Measurements from ENCODE around the gene PIMREG. TPM values are rescaled to one million over a fixed set of nuclear protein-coding genes. Genes with fewer than 3 reads are reported as not detected.
A peak's percentile ranks its signal among the peaks of the same experiment; 100 is the strongest.

Gene PIMREG, protein sequence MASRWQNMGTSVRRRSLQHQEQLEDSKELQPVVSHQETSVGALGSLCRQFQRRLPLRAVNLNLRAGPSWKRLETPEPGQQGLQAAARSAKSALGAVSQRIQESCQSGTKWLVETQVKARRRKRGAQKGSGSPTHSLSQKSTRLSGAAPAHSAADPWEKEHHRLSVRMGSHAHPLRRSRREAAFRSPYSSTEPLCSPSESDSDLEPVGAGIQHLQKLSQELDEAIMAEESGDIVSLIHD
- under 1 TPM in 1 of 2 donors, not detected in 1; 0.56 TPM for total RNA-seq
- long read RNA-seq, donor 1: 0 reads
- long read RNA-seq, donor 2: 0 reads

GRCh38 chr17:6443692-6444570, at the start of gene PIMREG:
TSS of gene PIMREG (plus strand) at chr17:6444455. CDS start at chr17:6445111, 656 bp downstream.
- intact Hi-C loops (cut with DNase I): no loop called here
- peak; percentile 99 for DNase-seq (ENCODE audit: low spot score)

DNA sequence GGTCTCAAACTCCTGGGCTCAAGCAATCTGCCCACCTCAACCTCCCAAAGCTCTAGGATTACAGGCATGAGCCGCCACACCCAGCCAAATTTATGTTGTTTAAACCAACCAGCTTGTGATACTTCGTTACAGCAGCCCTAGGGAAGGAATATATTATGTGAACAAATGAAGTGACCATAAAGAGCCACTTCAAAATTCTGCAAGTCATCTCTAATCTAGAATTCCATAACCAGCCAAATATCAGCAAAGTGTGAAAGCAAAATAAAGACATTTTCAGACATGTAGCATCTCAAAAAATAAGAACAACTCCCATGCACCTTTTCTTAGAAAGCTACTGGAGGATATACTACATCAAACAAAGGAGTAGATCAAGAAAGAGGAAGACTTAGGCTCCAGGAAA, 45.3 kb upstream of the PIMREG start:
- intact Hi-C loops (cut with DNase I): no loop called here
- no peak for DNase-seq (ENCODE audit: low spot score)

DNA sequence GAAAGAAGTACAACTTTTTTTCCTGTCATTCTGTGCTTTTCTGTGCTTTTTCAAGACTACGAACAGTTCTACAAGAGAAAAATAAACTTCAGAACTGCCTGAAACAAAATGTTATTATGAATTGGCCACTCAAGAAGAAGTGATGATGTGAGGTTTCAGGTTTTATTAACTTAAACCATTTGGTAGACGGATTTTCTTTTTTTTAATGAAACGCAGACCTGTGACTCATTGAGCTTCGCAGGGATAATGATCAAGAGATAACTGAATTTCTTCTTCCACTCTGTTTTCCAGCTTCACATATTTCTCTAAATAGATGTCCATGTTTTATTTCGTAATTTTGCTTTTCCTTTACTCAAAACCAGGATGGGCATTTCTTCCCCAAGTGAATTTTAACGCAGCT, 42.0 kb upstream of the PIMREG start:
- intact Hi-C loops (cut with DNase I): no loop called here
- no peak for DNase-seq (ENCODE audit: low spot score)

DNA sequence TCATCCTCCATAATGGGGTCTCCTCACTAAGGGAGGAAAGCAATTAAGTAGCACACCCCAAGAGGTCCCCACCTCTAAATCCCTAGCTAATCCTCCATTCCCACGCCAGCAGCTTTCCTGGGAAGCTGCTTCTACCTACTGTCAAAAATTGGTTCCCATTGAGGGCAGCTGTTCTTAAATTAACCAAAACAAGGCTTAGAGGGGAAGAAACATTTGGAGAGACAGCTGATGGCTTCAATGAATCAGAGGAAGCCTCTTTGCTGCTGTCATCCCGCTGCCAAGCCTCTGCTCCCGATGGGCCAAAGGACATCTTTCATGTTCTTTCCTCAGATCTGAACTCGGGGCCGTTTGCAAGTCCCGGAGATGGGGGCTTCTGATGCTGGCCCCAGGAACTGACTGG, 36.0 kb upstream of the PIMREG start:
- DNase-seq (ENCODE audit: low spot score): no peak
- intact Hi-C loops (cut with DNase I): no loop called here

DNA sequence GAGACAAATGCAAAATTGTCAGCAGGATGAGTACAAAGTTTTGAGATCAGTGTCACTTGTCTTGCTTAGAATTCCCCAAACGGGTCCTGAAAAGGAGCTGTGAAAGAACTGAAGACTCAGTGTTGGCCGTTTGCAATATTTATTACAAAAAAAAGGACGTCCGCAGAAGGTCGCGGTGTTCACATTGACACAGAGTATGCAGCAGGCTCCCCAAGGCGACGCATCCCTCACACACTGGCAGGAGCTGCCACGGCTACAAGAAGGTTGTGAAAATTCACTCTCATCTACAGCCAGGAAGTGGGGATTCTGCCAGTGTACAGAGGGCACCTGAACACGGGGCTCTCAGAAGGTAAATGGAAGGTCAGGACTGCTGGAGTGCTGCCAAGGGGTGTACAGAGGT, 35.5 kb upstream of the PIMREG start:
- no peak for DNase-seq (ENCODE audit: low spot score)
- intact Hi-C loops (cut with DNase I): no loop called here

DNA sequence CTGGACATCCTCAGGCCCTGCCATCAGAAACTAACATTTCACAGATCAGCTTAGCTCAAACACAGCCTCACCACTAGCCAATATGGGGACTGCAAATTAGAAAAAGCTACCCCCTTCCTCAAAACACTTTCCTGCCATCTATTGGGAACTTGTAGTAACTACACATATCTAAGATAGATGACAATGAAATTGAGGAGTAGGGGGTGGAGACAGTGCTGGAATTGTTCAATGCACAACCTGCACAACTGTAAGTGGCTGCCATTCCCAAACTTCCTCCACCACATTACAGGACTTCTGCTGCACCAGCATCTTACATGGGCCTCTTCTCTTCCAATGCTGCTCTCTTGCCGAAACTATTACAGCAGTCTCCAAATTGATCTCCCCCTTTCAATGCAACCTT, 31.2 kb upstream of the PIMREG start:
- intact Hi-C loops (cut with DNase I): no loop called here
- no peak for DNase-seq (ENCODE audit: low spot score)

GRCh38 chr17:6415616-6416015, 28.6 kb upstream of the PIMREG start:
- DNase-seq (ENCODE audit: low spot score): no peak
- intact Hi-C loops (cut with DNase I): no loop called here

DNA sequence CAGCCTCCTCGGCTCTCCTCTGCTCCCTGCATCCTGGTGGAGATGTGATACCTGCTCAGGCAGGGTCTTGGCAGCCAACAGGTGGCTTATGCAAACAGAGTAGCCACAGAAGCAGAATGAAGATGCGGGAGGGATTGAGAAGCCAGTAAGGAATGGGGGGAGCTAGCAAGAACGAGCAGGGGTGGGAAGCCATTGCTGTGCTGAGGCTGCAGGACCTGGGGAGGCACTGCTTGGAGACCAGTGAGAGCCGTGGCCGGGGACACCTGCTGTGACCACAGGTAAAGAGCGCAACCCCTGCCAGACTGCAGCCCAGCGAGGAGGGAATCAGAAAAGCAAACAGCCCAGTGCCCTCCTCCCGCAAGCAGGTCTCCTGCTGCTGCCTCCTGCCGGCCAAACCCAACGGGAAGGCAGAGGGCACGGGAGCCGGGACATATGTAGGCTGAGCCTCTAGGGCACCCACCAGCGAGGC, 24.0 kb upstream of the PIMREG start:
- DNase-seq (ENCODE audit: low spot score): peak; percentile 61
- intact Hi-C loops (cut with DNase I): loop anchor here (2.0 to 5.0 kb wide), 2 partner anchors 833 kb away; no protein-coding TSS in a partner anchor

GRCh38 chr17:6421700-6422604, 22.3 kb upstream of the PIMREG start:
- peak; percentile 94 for DNase-seq (ENCODE audit: low spot score)
- intact Hi-C loops (cut with DNase I): loop anchor here (2.0 to 5.0 kb wide), 2 partner anchors 835 kb away; no protein-coding TSS in a partner anchor

GRCh38 chr17:6422654-6423241, 21.5 kb upstream of the PIMREG start:
- peak; percentile 67 for DNase-seq (ENCODE audit: low spot score)
- intact Hi-C loops (cut with DNase I): loop anchor here in 1 of 2 donors (5.0 kb wide), 1 partner anchor 835 kb away; no protein-coding TSS in a partner anchor

DNA sequence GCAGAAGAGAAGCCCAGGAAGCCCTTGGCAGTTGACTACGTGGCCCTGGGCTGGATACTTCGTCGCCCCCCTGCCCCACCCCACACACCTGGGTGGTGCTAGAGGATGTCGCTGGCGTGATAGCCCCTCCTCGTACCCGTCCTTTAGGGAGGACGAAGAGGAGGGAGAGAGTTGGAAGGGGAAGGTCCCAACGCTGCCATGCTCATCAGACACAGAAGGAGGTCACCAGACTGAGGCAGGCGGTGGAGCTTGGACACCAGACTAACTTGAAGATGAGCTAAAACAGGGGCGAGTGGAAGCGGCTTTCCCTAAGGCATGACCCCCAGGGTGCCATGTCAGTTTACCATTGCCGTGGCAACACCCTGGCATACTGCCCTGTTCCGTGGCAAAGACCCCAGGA, 20.3 kb upstream of the PIMREG start:
- intact Hi-C loops (cut with DNase I): loop anchor here in 1 of 2 donors (5.0 kb wide), 1 partner anchor 837 kb away; no protein-coding TSS in a partner anchor
- DNase-seq (ENCODE audit: low spot score): no peak

DNA sequence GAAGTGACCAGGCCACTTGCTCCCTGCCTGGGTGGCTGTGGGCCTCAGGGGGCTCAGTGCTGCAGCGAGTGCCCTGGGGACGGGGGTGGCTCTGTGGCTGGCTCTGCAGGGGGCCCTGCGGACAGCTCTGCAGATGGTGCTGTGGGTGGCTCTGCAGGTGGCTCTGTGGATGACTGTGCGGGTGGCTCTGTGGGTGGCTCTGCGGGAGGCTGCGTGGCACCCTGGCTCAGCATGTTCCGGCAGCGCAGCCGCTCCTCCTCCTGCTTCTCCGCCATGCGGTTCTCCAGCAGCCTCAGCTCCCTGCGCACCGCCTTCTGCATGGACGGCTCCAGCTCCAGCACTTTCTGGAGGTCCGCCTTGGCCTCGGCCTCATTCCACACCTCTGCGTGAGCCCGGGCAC, 18.8 kb upstream of the PIMREG start:
- DNase-seq (ENCODE audit: low spot score): peak; percentile 73
- intact Hi-C loops (cut with DNase I): no loop called here

DNA sequence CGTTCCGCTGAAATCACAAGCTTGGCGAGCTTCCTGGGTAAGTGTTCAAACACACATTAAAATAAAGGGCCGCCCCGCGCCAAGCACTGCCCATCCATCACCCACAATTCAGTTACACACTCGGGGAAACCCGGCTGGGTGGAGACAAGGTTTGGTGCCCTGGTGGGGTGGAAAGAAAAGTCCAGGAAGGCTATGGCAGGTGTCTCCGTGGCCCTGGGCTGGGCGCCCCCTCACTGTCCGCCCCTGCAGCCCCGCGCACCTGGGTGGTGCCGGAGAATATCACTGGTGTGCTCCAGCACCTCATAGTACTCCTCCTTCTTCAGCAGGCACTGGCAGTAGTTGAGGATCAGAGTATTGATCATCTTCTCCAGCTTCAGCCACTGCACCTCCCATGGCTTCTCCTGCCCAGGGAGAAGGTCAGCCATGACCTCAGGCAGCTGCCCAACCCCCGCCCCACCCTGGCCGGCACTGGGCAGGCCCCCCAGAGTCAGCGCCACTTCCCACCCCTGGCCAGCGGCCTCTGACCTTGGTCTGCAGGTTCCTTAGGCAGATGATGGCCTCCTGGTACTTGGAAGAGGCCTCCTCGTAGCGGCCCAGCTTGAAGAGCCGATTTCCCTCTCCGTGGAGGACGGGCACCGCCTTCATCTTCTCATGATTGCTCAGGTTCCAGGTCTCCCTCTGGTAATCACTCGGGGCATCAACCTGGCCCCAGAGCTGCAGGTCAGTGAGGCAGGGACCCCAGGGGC, 17.7 kb upstream of the PIMREG start:
- intact Hi-C loops (cut with DNase I): no loop called here
- DNase-seq (ENCODE audit: low spot score): peak; percentile 70

- intact Hi-C loops (cut with DNase I): no loop called here
- no peak for DNase-seq (ENCODE audit: low spot score)
Observed at GRCh38 chr17:6427279-6427781, 16.9 kb upstream of the PIMREG start.

- no peak for DNase-seq (ENCODE audit: low spot score)
- intact Hi-C loops (cut with DNase I): no loop called here
Observed at GRCh38 chr17:6428207-6428965, 15.9 kb upstream of the PIMREG start.

DNA sequence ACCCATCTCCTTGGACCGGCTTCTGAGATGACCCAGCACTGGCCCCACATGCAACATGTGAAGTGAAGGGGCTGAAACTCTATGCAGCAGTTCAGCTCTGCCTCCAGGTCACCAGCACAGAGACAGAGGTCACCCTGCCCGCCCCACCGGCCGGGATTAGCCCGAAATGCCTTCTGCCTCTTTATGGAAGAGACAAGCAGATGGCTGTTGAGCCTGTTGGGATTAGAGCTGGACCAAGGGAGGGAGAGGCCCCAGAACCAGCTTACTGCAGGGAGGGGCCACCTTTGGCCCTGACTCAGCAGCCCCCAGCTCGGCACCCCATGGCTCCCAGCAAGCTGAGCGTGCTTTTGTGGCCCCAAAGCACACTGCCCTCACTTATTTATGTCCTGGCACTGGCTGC, 15.0 kb upstream of the PIMREG start:
- intact Hi-C loops (cut with DNase I): no loop called here
- DNase-seq (ENCODE audit: low spot score): no peak

- no peak for DNase-seq (ENCODE audit: low spot score)
- intact Hi-C loops (cut with DNase I): no loop called here
Observed at GRCh38 chr17:6430769-6431168, 13.5 kb upstream of the PIMREG start.
